B cell (primary cell): ENCODE results near the gene SH3YL1. TPM values are rescaled to one million over a fixed set of nuclear protein-coding genes. Genes with fewer than 3 reads are reported as not detected.

Experiments used
- ATAC-seq: fragments of 200-7000 bp; cut with Tn5 transposase; one replicate; pipeline ENCODE4 v1.10.0; 2021; ENCODE audit warnings: low read depth, mild to moderate bottlenecking, moderate number of reproducible peaks, moderate library complexity
- CTCF ChIA-PET: fragments of 350-600 bp; sonication (Branson Sonifier 250); formaldehyde crosslinking; loops from one replicate; lab custom pipeline; 2021; ENCODE audit warnings: antibody characterized with exemption, inconsistent platforms; lab: Charles Lee
- POLR2A ChIA-PET: fragments of 350-600 bp; sonication (Branson Sonifier 250); formaldehyde crosslinking; loops from one replicate; lab custom pipeline; 2021; ENCODE audit warnings: antibody characterized with exemption; lab: Charles Lee
- DNase-seq: peaks from one replicate; pipeline ENCODE4 v3.0.0; 2013
- H2AFZ ChIP-seq: 2 replicates; pipeline ENCODE4 v1.6.1; 2012; ENCODE audit warnings: mild to moderate bottlenecking, low read depth, low read length; ENCODE audit not compliant: insufficient read depth, poor library complexity, severe bottlenecking
- H3K27ac ChIP-seq, 2 donors: 1 replicate in 1 of 2; 2 replicates in 1 of 2; pipeline ENCODE4 v1.5.1; 2012 to 2013; ENCODE audit warnings: low read length in 2 of 2, mild to moderate bottlenecking in 2 of 2, moderate library complexity in 1 of 2
- H3K27me3 ChIP-seq, 4 experiments: fragments of 200-600 bp in 1 of 4; sonication (generic) in 1 of 4; replicated peaks in 1 of 4; 1 replicate in 2 of 4; 2 replicates in 2 of 4; pipeline versions ENCODE4 v1.6.1 to v1.7.0; 2013 to 2016; ENCODE audit warnings: low read length in 3 of 4, mild to moderate bottlenecking in 2 of 4, mixed read lengths in 1 of 4, moderate library complexity in 1 of 4; ENCODE audit not compliant: insufficient read depth in 4 of 4, control insufficient read depth in 3 of 4; ENCODE audit errors: control extremely low read depth in 1 of 4
- H3K36me3 ChIP-seq, 2 experiments: replicated peaks in 1 of 2; 1 replicate in 1 of 2; 2 replicates in 1 of 2; pipeline versions ENCODE4 v1.6.1 to v1.7.1; 2013; ENCODE audit warnings: low read length in 1 of 2; ENCODE audit not compliant: insufficient read depth in 2 of 2, control insufficient read depth in 1 of 2; ENCODE audit errors: control extremely low read depth in 1 of 2, extremely low read depth in 1 of 2
- H3K4me1 ChIP-seq, 2 donors: fragments of 200-600 bp in 1 of 2; sonication (generic) in 1 of 2; 1 replicate in 1 of 2; 2 replicates in 1 of 2; pipeline versions ENCODE4 v1.5.1 to v1.6.1; 2013 to 2017; ENCODE audit warnings: low read length in 2 of 2; ENCODE audit not compliant: control insufficient read depth in 2 of 2, insufficient read depth in 2 of 2
- H3K4me2 ChIP-seq: replicated peaks from 2 replicates; pipeline ENCODE3; 2012; ENCODE audit warnings: mild to moderate bottlenecking, low read depth, low read length; ENCODE audit not compliant: poor library complexity, severe bottlenecking
- H3K4me3 ChIP-seq, 5 experiments: fragments of 200-600 bp in 1 of 5; sonication (generic) in 1 of 5; 1 replicate in 3 of 5; 2 replicates in 2 of 5; pipeline versions ENCODE4 v1.5.1 to v1.7.0; 2011 to 2016; ENCODE audit warnings: low read length in 4 of 5, mild to moderate bottlenecking in 4 of 5, low read depth in 2 of 5, control low read depth in 1 of 5, moderate library complexity in 1 of 5; ENCODE audit not compliant: insufficient read depth in 1 of 5; ENCODE audit errors: control extremely low read depth in 1 of 5, extremely low read depth in 1 of 5
- H3K79me2 ChIP-seq: fragments of 200-600 bp; sonication (generic); one replicate; pipeline ENCODE4 v1.6.0; 2016; ENCODE audit warnings: low read length; ENCODE audit not compliant: control insufficient read depth, insufficient read depth
- H3K9ac ChIP-seq: fragments of 200-600 bp; sonication (generic); 2 replicates; pipeline ENCODE4 v1.6.1; 2017; ENCODE audit warnings: mild to moderate bottlenecking, low read length, moderate library complexity
- H3K9me3 ChIP-seq, 3 donors: one replicate each; pipeline versions ENCODE4 v1.6.1 to v1.7.1; 2013; ENCODE audit warnings: low read length in 2 of 3; ENCODE audit not compliant: control insufficient read depth in 2 of 3, insufficient read depth in 1 of 3; ENCODE audit errors: control extremely low read depth in 1 of 3
- H4K20me1 ChIP-seq: 2 replicates; pipeline ENCODE4 v1.6.0; 2012; ENCODE audit warnings: mild to moderate bottlenecking, low read length; ENCODE audit not compliant: insufficient read depth, control insufficient read depth, poor library complexity, severe bottlenecking
- H3K27ac Mint-ChIP-seq: one replicate; pipeline ENCODE4 v1.8.0; 2021; ENCODE audit warnings: mixed read lengths
- H3K27me3 Mint-ChIP-seq: one replicate; pipeline ENCODE4 v1.8.0; 2021; ENCODE audit warnings: mixed read lengths
- H3K4me1 Mint-ChIP-seq: one replicate; pipeline ENCODE4 v1.8.0; 2021; ENCODE audit warnings: mixed read lengths
- H3K4me3 Mint-ChIP-seq: one replicate; pipeline ENCODE4 v1.8.0; 2021; ENCODE audit warnings: mixed read lengths
- H3K9me3 Mint-ChIP-seq: one replicate; pipeline ENCODE4 v1.8.0; 2022; ENCODE audit warnings: mixed read lengths; ENCODE audit not compliant: insufficient read depth
- EZH2 ChIP-seq: IDR thresholded peaks from 2 replicates; pipeline ENCODE4 v1.6.1; 2012; ENCODE audit warnings: borderline replicate concordance, low read depth, mild to moderate bottlenecking, moderate library complexity, low read length; ENCODE audit not compliant: insufficient read depth, poor library complexity, severe bottlenecking
- WGBS: methylation state at CpG from one replicate; pipeline ENCODE4 v1.1.5; 2013; ENCODE audit warnings: missing lambda C conversion rate; ENCODE audit not compliant: insufficient coverage; 5-methylcytosine and 5-hydroxymethylcytosine counted together
- intact Hi-C: fragments of 100-400 bp; cut with micrococcal nuclease; formaldehyde crosslinking; loops from one replicate; pipeline ENCODE4 v1.10.0; 2022
- polyA plus RNA-seq: library from polyadenylated mRNA; depleted of rRNA; stranded (reverse); fragments of >200 nt; gene quantifications from 2 replicates; pipeline ENCODE4 v1.2.3, GENCODE V29; 2012
- total RNA-seq, 2 donors: library from RNA; stranded (reverse); fragments of 120-200 nt in 1 of 2; gene quantifications; 1 replicate in 1 of 2; 2 replicates in 1 of 2; pipeline versions ENCODE4 v1.2.3 to v1.2.4, GENCODE V29; 2013 to 2022
- TF ChIP-seq, protein P1 (sequence below): fragments of 200-600 bp; IDR thresholded peaks from one replicate; pipeline ENCODE4 v1.8.0; 2022; ENCODE audit warnings: antibody characterized with exemption, mild to moderate bottlenecking

Gene SH3YL1
- total and polyA plus RNA-seq, 2 donors (not counting 1 experiment from before 2014, with no cell fraction given), result 33.2 to 48.4 TPM

DNA sequence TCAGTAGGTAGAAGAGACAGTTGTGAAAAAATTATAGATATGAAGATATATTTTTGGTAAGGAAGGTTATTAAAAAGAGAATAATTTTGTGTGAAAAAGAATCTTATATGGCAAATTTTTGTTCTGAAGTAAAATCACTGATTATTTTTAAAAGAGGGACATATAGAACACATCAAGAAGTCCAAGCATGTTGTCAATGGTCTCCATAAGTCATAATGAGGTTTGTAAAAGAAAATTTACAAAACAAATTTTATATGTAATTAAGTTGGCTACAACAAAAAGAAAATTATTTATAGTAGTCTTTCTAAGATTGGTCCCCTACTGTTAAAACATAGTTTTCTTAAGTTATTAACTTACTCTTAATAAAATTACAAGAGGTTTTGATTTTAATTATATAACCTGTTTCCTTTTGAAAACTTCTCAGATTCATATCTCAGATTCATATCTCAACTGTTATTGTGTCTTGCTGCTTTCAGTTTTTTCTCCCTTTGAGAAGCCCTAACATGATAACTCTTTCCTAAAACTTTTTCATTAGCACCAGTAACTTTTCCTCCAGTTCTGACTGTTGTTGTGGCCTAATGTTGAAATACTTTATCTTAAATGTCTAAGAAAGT lies 81.2 kb downstream of the SH3YL1 start:
- H3K36me3 ChIP-seq, result no peaks in the 10 kb centered on the region
- no peak overlapping the region for H3K4me2 ChIP-seq
- no peak overlapping the region for H3K9ac ChIP-seq
- Mint-ChIP-seq H3K4me1 (no peaks in the 10 kb centered on the region), H3K27me3 (peaks cover 21% of the 10 kb centered on the region), H3K9me3 (peaks cover 3% of the 10 kb centered on the region), H3K27ac (no peak overlapping the region), H3K4me3 (no peak overlapping the region)
- H2AFZ ChIP-seq, result no peak overlapping the region
- H3K4me1 ChIP-seq, result no peaks in the 10 kb centered on the region
- H3K4me3 ChIP-seq, result no peak overlapping the region
- no peak overlapping the region for H3K27ac ChIP-seq
- no peaks in the 10 kb centered on the region for H4K20me1 ChIP-seq
- CTCF ChIA-PET, result no interaction called here
- peaks cover 3 to 5% (median 5%) of the 10 kb centered on the region in 3 donors for H3K9me3 ChIP-seq
- DNase-seq (no peak), ATAC-seq (no peak)
- POLR2A ChIA-PET, result no interaction called here
- H3K79me2 ChIP-seq, result no peaks in the 10 kb centered on the region
- intact Hi-C loops, result no loop called here
- no peak for TF ChIP-seq EZH2
- TF ChIP-seq, protein P1, sequence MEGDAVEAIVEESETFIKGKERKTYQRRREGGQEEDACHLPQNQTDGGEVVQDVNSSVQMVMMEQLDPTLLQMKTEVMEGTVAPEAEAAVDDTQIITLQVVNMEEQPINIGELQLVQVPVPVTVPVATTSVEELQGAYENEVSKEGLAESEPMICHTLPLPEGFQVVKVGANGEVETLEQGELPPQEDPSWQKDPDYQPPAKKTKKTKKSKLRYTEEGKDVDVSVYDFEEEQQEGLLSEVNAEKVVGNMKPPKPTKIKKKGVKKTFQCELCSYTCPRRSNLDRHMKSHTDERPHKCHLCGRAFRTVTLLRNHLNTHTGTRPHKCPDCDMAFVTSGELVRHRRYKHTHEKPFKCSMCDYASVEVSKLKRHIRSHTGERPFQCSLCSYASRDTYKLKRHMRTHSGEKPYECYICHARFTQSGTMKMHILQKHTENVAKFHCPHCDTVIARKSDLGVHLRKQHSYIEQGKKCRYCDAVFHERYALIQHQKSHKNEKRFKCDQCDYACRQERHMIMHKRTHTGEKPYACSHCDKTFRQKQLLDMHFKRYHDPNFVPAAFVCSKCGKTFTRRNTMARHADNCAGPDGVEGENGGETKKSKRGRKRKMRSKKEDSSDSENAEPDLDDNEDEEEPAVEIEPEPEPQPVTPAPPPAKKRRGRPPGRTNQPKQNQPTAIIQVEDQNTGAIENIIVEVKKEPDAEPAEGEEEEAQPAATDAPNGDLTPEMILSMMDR, result no peak
- peaks cover 0 to 4% (median 3%) of the 10 kb centered on the region in 4 experiments for H3K27me3 ChIP-seq

DNA sequence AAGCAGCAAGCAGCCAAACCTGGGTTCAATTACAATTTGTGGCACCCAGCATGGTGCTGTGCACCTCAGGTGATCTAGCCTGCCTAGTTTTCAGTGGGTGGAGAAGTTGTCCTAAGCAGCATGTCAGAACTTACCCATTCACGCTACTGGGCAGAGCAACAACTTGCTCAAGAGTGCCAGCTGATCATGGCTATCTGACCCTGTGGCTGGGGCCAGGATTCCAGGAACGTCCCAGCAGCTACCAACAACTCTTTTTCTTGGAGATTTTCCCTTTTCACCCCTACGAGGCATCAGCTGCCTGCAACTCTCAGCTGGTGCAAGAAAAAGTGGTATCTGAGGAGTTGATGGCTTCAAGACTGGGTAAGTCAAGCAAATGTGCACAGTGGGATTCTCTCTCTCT lies 83.5 kb downstream of the SH3YL1 start:
- no peaks in the 10 kb centered on the region for H3K9me3 Mint-ChIP-seq
- H3K4me1 ChIP-seq, result no peaks in the 10 kb centered on the region
- H3K9ac ChIP-seq, result no peak overlapping the region
- H4K20me1 ChIP-seq, result no peaks in the 10 kb centered on the region
- H3K27me3 ChIP-seq, result peaks cover 0 to 3% (median 0%) of the 10 kb centered on the region in 4 experiments
- H3K79me2 ChIP-seq, result no peaks in the 10 kb centered on the region
- TF ChIP-seq, protein P1, result no peak
- TF ChIP-seq EZH2, result no peak
- DNase-seq, result no peak
- no peak for ATAC-seq
- POLR2A ChIA-PET, result no interaction called here
- intact Hi-C loops, result no loop called here
- no peaks in the 10 kb centered on the region for H3K36me3 ChIP-seq
- H3K4me3 Mint-ChIP-seq, result no peak overlapping the region
- H3K4me3 ChIP-seq, result no peak overlapping the region
- CTCF ChIA-PET, result no interaction called here
- H3K27me3 Mint-ChIP-seq, result peaks cover 14% of the 10 kb centered on the region
- WGBS, result 68% methylated on average over 2 of the region's 3 CpGs
- no peak overlapping the region for H3K27ac Mint-ChIP-seq
- H3K4me2 ChIP-seq, result no peak overlapping the region
- no peaks in the 10 kb centered on the region for H3K4me1 Mint-ChIP-seq
- H3K27ac ChIP-seq, result no peak overlapping the region
- no peak overlapping the region for H2AFZ ChIP-seq
- H3K9me3 ChIP-seq, result peaks cover 0 to 5% (median 0%) of the 10 kb centered on the region in 3 donors
